Measurements from ENCODE around the gene RBMS3. TPM values are rescaled to one million over a fixed set of nuclear protein-coding genes. Genes with fewer than 3 reads are reported as not detected.

RBMS3 gene
- total and polyA plus RNA-seq, 2 of the 13 experiments (the other 11 are each of a cell fraction or from before 2014, with no cell fraction given) = not detected

DNA sequence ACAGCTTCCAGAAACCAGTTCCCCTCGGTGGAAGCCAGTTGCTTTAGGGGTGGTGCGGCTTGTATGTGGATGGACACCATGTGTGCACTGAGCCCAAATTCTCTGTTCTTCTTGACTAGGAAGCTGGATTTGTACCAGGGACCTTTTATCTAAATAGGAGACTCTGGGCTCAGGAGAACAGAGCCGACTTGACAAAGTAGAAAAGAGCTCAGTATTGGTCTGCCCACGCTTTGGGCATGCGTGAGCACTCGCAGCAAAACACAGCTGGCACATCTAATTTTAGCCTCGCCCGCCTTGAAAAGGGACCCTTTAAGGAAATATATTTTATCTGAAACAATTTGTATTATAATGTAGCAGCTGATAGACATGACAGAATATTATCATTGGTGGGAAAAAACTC is 1.1 kb upstream of the RBMS3 start (continued):
- TF ChIP-seq ETS1 (CRISPR knock-in tag; IDR thresholded peaks at IDR 0.05) = no peak

GRCh38 chr3:29281094-29281343 is 148 bp downstream of the RBMS3 start:
- TF ChIP-seq PBX2 (CRISPR knock-in tag; IDR thresholded peaks at IDR 0.05) = no peak
- TF ChIP-seq, protein P1, sequence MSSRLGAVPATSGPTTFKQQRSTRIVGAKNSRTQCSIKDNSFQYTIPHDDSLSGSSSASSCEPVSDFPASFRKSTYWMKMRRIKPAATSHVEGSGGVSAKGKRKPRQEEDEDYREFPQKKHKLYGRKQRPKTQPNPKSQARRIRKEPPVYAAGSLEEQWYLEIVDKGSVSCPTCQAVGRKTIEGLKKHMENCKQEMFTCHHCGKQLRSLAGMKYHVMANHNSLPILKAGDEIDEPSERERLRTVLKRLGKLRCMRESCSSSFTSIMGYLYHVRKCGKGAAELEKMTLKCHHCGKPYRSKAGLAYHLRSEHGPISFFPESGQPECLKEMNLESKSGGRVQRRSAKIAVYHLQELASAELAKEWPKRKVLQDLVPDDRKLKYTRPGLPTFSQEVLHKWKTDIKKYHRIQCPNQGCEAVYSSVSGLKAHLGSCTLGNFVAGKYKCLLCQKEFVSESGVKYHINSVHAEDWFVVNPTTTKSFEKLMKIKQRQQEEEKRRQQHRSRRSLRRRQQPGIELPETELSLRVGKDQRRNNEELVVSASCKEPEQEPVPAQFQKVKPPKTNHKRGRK (CRISPR knock-in tag; IDR thresholded peaks at IDR 0.05) = 0 out of 2 replicates have a peak, but pooled peaks have one; percentile 15
- CTCF ChIA-PET (ENCODE audit: low intra/inter-chr PET ratio, low total read pairs) = no interaction called here
- H3K36me3 ChIP-seq (replicated peaks in 1 of 2; ENCODE audit: control insufficient read depth in 1 of 2, insufficient read depth in 2 of 2, low read length in 2 of 2) = no peaks in the 10 kb centered on the region
- H3K9ac ChIP-seq (ENCODE audit: insufficient read depth, low read depth, low read length) = no peak overlapping the region
- in situ Hi-C loops (cut with HindIII; ENCODE audit: extremely low pct_ligation_motif_present, low pct_unique_long_range_greater_than_20kb) (no loop called here), intact Hi-C loops (cut with micrococcal nuclease; ENCODE audit: unreplicated experiment) (no loop called here)
- POLR2A ChIA-PET = no interaction called here
- no peak for DNase-seq (ENCODE audit: low spot score)
- no peak for ATAC-seq
- H3K79me2 ChIP-seq (ENCODE audit: insufficient read depth, low read length) = no peaks in the 10 kb centered on the region
- no peak overlapping the region for H2AFZ ChIP-seq (ENCODE audit: low read length)
- BruUV-seq (replicated peaks) = no TSS peak
- FAIRE-seq = no peak
- peaks cover 0 to 8% of the 10 kb centered on the region in 2 experiments; a peak in 1 of 5 replicates for H3K27me3 ChIP-seq (ENCODE audit: control insufficient read depth in 1 of 2, insufficient read depth in 2 of 2, low read length in 2 of 2)
- no peak overlapping the region for H3K4me3 ChIP-seq (replicated peaks in 1 of 3; ENCODE audit: insufficient read depth in 1 of 3, low read depth in 2 of 3, low read length in 3 of 3)
- H3K4me1 ChIP-seq (ENCODE audit: insufficient read depth, low read length) = no peaks in the 10 kb centered on the region
- WGBS (ENCODE audit: low lambda C conversion rate) = 2% methylated on average over 3 of the region's 3 CpGs
- H3K4me2 ChIP-seq (ENCODE audit: low read depth, low read length) = no peak overlapping the region
- no peaks in the 10 kb centered on the region for H4K20me1 ChIP-seq (ENCODE audit: insufficient read depth, low read length)
- no peak overlapping the region for H3K27ac ChIP-seq (ENCODE audit: extremely low read length, insufficient read depth, low read length)
- H3K9me3 ChIP-seq (ENCODE audit: low read length) = no peaks in the 10 kb centered on the region
